Measurements from ENCODE around the gene CREBBP.

The CREBBP gene

DNA sequence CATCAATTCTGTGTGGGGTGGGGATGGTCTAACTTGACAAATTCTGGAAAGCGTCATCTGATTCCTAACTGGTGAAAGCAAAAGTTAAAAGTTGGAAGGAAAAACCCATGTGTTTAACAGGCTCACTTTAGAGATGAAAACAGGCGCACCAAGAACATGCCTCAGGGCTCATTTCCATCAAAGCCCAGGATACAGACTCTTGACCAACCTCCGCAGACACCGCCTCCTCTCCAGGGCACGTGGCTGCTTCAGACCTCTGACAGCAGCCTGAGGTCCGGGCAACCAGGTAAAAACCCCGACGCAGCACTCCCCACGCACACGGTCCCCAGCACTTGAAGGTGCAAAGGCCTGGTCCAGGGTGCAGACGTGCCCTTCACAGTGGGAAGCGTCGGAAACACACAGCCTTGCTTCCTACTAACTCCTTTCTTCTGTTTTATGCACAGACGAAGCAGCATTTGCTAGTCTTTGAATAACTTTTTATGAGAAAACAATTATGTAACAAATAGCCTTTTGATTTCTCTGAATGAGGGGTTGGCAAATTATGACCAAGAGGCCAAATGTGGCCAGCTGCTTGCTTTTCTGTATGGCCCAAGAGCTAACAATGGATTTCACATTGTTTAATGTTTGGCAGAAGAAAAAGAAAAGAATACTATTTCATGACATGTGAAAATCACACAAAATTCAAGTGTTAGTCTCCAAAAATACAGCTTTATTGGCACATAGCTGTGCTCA is 119.0 kb downstream of the CREBBP start:
- no peak for DNase-seq

DNA sequence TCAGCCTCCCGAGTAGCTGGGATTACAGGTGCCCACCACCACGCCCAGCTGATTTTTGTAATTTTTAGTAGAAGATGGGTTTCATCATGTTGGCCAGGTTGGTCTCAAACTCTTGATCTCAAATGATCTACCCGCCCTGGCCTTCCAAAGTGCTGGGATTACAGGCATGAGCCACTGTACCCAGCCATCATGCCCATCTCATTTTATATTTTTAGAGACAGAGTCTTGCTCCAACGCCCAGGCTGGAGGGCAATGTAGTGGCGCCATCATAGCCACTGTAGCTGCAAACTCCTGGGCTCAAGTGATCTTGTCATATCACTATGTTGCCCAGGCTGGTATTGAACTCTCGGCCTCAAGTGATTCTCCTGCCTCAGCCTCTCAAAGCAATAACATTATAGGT is 120.0 kb downstream of the CREBBP start:
- no peak for DNase-seq

DNA sequence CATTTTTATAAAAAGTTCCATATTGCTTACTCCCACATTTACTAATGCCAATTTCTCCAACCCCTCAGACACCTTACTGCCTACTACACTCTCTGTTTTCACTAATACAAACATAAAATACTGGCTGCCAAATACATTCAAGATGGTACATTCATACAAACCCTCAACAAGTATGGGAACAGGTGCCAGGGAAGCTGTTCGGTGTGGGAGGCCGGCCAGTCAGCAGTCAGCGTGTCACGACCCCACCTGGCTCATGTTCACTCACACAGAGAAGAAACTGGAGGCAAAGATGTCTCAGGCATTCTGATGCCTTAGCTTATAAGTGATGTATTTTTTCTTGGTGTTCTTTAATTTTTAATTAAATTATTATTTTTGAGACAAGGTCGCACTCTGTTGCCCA is 120.8 kb downstream of the CREBBP start:
- DNase-seq, result no peak

DNA sequence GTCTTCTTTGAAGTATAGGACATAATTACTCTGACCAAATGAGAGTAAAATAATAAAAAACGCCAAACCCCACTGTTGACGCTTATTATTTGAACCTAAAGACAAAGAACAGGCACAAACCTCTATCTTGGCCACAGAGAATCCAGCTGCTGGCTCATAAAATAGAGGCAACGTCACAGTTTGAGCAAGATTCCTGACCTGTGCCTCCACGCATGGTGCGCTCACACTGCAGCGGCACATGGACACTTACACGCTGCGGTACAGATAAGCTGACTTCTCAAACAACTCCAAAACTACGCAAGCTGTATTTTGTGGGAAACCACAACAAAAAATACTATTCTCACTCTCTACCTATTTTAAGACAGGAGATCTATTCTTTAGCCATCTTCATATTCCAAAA is 124.4 kb downstream of the CREBBP start:
- DNase-seq, result no peak

DNA sequence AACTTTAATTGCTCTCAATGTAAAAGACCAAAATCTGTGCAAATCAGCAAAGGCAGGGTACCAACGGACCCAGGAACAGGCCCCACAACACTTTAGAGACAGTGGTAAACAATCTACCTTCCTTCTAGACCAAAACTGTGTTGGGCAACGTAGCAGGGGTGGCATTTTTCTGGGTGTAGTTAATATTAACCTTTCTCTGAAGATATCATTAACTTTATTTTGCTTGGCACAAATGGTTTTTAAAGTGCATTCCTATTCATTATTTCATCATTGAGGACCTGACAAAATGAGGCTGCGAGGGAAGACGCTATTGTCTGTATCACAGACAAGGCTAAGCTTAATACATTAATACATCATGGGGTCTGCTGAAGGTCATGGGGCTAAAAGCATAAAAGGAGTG is 125.3 kb downstream of the CREBBP start:
- DNase-seq, result no peak

DNA sequence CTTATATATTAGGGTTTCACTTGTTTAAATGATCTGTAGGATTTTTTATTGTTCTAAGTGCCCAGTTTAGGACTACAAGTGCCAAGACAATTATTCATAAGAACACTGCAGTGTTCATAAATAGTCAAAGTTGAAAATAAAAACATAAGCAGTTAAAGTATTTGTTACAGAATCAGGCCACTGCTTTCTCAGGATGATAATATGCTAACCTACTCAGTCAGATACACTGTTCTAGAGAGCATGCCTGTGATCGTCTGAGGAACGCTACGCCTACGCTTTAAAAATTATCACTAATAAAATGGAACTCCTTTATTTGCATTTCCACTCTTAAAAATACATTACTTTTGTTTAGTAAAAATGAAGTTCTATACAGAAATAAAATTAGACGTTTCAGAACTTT is 125.7 kb downstream of the CREBBP start:
- DNase-seq, result no peak

GRCh38 chr16:3754081-3754703 is 126.3 kb downstream of the CREBBP start:
- DNase-seq, result no peak

GRCh38 chr16:3752984-3753383 is 127.5 kb downstream of the CREBBP start:
- DNase-seq, result no peak

DNA sequence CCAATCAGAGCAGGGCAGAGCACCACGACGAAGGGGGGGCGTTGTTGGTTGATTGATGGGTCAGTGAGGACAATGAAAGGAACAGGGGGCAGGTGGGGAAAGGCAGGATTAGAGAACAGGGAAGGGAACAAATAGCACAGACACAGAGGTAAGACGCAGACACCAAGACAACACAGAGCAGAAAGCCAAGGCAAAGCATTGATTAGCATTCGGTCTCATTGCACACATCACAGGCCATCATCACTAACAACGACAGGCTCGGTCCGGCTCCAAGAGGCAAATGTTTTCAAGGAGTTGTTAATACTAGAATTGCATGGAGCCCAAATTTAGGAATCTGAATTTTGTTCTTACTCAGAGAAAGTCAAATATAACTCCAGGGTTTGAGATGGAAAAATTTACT is 128.6 kb downstream of the CREBBP start:
- no peak for DNase-seq

GRCh38 chr16:3748307-3748706 is 132.2 kb downstream of the CREBBP start:
- DNase-seq, result no peak

GRCh38 chr16:3745751-3746355 is 134.7 kb downstream of the CREBBP start:
- no peak for DNase-seq

- no peak for DNase-seq
These were observed 136.5 kb downstream of the CREBBP start for GRCh38 chr16:3744018-3744417.

GRCh38 chr16:3740934-3741333 is 139.6 kb downstream of the CREBBP start:
- DNase-seq, result no peak

DNA sequence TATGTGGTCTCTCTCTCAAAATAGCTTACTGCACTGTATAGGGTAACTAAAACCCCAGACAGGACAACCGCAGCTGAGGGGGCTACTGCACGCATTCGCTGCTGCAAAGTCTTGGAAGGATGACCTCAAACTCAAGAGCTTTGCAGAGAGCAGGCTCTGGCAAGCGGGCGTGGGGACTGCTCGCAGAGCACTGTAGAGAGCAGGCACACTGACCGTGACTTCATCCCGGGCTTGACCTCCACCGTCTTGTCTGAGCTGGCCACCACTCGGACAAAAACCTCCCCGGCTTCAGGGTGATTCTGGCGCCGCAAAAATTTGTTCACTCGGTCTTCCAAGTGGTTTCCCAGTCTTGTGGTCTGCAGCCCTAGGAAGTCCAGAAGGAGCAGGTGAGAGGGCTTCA is 140.3 kb downstream of the CREBBP start:
- no peak for DNase-seq

DNA sequence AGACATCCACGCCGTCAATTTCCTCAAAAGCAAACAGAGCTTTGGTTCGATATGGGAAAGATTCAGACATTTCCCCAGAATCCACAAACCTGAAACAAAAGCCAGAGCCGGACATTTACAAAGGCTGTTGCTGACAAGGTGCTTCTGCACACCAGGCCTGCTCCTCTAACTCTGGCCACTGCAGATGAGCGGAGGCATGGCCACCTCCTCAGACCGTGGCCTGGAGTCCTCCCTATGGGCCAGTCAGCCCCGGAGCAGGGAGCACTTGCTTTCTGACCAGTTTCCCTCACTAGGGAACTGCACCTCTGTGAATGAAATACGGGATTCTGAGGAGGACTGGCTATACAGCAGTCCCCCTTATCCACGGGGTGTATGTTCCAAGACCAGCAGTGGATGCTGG is 140.9 kb downstream of the CREBBP start:
- DNase-seq, result no peak

DNA sequence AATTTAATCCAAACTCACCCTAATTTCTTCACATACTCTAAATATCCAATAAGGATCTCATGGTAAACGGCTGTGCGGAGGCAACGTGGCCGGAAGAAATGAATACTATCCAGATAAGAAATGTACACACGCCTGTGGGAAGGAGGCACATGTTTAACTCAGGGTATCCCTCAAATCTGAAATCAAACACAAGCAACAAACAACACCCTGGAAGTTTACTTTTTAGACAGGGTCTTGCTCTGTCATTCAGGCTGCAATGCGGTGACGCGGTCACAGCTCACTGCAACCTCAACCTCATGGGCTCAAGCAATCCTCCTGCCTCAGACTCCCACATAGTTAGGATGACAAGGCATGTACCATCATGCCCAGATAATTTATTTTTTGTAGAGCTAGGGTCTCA is 142.0 kb downstream of the CREBBP start:
- DNase-seq, result no peak

DNA sequence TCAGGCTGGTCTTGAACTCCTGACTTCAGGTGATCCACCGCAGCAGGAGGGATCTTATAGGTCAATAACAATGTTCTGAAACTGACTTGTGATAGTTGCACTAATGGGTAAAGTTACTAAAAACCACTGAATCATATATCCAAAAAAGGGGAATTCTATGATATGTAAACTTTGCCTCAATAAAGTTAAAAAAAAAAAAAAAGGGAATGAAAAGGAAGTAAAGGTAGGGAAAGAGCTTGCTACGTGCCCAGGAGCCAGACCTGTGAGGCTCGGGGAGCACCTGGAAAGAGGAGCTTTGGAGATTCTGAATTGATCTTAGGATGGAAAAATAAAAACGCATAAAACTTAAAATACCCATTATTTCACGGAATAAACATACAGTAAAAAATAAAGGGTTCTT is 142.4 kb downstream of the CREBBP start:
- DNase-seq, result no peak

GRCh38 chr16:3737181-3737580 is 143.3 kb downstream of the CREBBP start:
- DNase-seq, result no peak

- no peak for DNase-seq
These were observed 144.4 kb downstream of the CREBBP start for GRCh38 chr16:3736116-3736515.

GRCh38 chr16:3735541-3735940 is 145.0 kb downstream of the CREBBP start:
- no peak for DNase-seq

- no peak for DNase-seq
These were observed 145.7 kb downstream of the CREBBP start for GRCh38 chr16:3734758-3735221.

DNA sequence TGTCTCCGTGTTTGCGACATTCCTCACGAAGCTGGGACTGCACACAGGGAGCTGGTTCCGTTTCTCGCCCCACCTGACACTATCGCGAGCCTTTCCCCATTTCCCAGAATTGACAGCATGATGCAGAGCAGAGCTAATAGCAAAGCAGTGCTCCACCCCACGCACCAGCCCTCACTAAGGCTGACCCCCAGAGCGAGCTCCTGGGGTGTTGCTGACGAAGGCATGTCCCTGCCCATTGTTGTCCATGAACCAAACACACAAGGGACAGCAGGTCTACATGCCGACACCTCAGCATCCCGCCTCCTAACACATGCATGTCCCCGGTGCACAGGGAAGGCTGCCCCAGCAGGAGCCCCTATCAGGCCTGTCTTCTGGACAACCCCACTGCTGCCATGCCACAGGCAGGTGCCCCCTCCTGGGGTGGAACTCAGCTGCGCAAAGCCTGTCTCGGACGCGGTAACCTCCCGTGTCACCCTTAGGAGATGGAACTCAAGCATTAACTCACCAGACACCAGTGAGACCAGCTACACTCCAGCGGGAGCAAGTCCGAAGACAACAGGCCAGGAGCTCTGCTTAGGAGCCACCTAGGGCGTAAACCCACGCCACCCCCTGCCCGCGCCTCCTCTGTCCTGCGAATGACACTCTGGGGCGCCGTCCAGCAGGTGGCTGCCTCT is 146.3 kb downstream of the CREBBP start:
- no peak for DNase-seq

DNA sequence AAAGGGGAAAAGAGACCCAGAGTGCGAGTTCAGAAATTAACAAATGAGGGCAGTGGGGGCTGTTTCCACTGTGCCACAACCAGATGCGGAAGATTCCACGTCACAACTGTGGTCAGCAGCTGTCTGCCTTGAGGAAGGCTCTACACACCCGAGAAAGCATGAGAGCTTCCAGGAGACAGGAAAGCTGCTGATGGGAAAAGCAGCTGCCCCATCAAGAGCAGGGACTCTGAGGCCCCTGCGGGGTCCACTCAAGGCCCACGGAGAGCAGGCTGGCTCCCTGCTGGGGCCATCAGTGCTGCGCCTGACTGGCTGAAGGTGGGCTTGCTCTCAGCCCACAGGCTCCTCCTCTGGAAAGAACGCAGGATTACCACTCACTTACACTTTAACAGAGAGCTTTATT is 148.3 kb downstream of the CREBBP start:
- no peak for DNase-seq

Data from activated CD4-positive, CD25-positive, alpha-beta regulatory T cell treated with anti-CD3 and anti-CD28 coated beads, Interleukin-2, amount 50 U/mL, for 72 hours (primary cell).